ENCODE results near the gene FHIT.

- TF ChIP-seq CTCF (IDR thresholded peaks at IDR 0.05) (no peak), POLR2A (IDR thresholded peaks at IDR 0.05) (no peak)
Measured at GRCh38 chr3:60070366-60070765, 1180.9 kb downstream of the FHIT start.
